WTC11 (cell line): ENCODE measurements around the gene FOXN3. TPM values are rescaled to one million over a fixed set of nuclear protein-coding genes. Genes with fewer than 3 reads are reported as not detected.

Experiments
- ATAC-seq: fragments of 200-7000 bp; cut with Tn5 transposase; 2 replicates; pipeline ENCODE4 v1.10.0; 2021; ENCODE audit warnings: mild to moderate bottlenecking, moderate library complexity
- CTCF ChIA-PET: fragments of 300-600 bp; sonication (Branson Sonifier 250); formaldehyde crosslinking; loops from one replicate; lab custom pipeline; 2021; ENCODE audit warnings: antibody characterized with exemption; lab: Charles Lee
- POLR2A ChIA-PET: fragments of 350-600 bp; sonication (Branson Sonifier 250); formaldehyde crosslinking; loops from one replicate; lab custom pipeline; 2021; ENCODE audit warnings: antibody characterized with exemption; lab: Charles Lee
- DNase-seq: peaks from one replicate; pipeline ENCODE4 v3.0.0; 2021; ENCODE audit warnings: low spot score
- H3K27ac Mint-ChIP-seq: 2 replicates; pipeline ENCODE4 v1.8.0; 2021; ENCODE audit warnings: mixed read lengths
- H3K27me3 Mint-ChIP-seq: 2 replicates; pipeline ENCODE4 v1.8.0; 2021; ENCODE audit warnings: low read depth, mild to moderate bottlenecking, moderate library complexity, mixed read lengths
- H3K36me3 Mint-ChIP-seq: 2 replicates; pipeline ENCODE4 v1.8.0; 2021; ENCODE audit warnings: mixed read lengths
- H3K4me1 Mint-ChIP-seq: 2 replicates; pipeline ENCODE4 v1.8.0; 2022; ENCODE audit warnings: mixed read lengths
- H3K4me3 Mint-ChIP-seq: 2 replicates; pipeline ENCODE4 v1.8.0; 2021; ENCODE audit warnings: mild to moderate bottlenecking, moderate library complexity, mixed read lengths
- H3K9me3 Mint-ChIP-seq: 2 replicates; pipeline ENCODE4 v1.8.0; 2021; ENCODE audit warnings: mixed read lengths
- ATF1 ChIP-seq: sonication (generic); formaldehyde crosslinking; IDR thresholded peaks from 2 replicates; pipeline ENCODE4 v1.8.1; 2023; ENCODE audit warnings: mild to moderate bottlenecking, moderate library complexity, missing genetic modification reagents
- CBFB ChIP-seq: sonication (generic); formaldehyde crosslinking; IDR thresholded peaks from 2 replicates; pipeline ENCODE4 v1.8.1; 2022; ENCODE audit warnings: mild to moderate bottlenecking, low read depth, missing genetic modification reagents
- CREB1 ChIP-seq: sonication (generic); formaldehyde crosslinking; IDR thresholded peaks from 2 replicates; pipeline ENCODE4 v1.8.0; 2023; ENCODE audit warnings: mild to moderate bottlenecking, missing genetic modification reagents
- ELF4 ChIP-seq: sonication (generic); formaldehyde crosslinking; IDR thresholded peaks from 2 replicates; pipeline ENCODE4 v1.8.1; 2022; ENCODE audit warnings: low read depth, mild to moderate bottlenecking, moderate library complexity, missing genetic modification reagents
- ETV6 ChIP-seq: sonication (generic); formaldehyde crosslinking; IDR thresholded peaks from 2 replicates; pipeline ENCODE4 v1.8.1; 2022; ENCODE audit warnings: mild to moderate bottlenecking, missing genetic modification reagents
- GABPB1 ChIP-seq: sonication (generic); formaldehyde crosslinking; IDR thresholded peaks from 2 replicates; pipeline ENCODE4 v1.8.1; 2023; ENCODE audit warnings: mild to moderate bottlenecking, missing genetic modification reagents
- MXD4 ChIP-seq: fragments of 250-450 bp; sonication (Bioruptor Pico); IDR thresholded peaks from 2 replicates; pipeline ENCODE4 v1.8.0; 2021; ENCODE audit warnings: mild to moderate bottlenecking, moderate library complexity, borderline replicate concordance
- ZNF219 ChIP-seq: sonication (generic); formaldehyde crosslinking; IDR thresholded peaks from 2 replicates; pipeline ENCODE4 v1.8.0; 2023; ENCODE audit warnings: missing genetic modification reagents, mild to moderate bottlenecking, borderline replicate concordance
- ZNF232 ChIP-seq: sonication (generic); formaldehyde crosslinking; IDR thresholded peaks from 2 replicates; pipeline ENCODE4 v1.8.0; 2022; ENCODE audit warnings: mild to moderate bottlenecking, missing genetic modification reagents
- ZNF416 ChIP-seq: fragments of 250-450 bp; sonication (Bioruptor Pico); IDR thresholded peaks from 2 replicates; pipeline ENCODE4 v1.9.0; 2021; ENCODE audit warnings: mild to moderate bottlenecking, inconsistent platforms
- total RNA-seq: library from RNA; stranded (reverse); gene quantifications from 3 replicates; pipeline ENCODE4 v1.2.3, GENCODE V29; 2021
- TF ChIP-seq, protein P1 (sequence below): fragments of 250-450 bp; sonication (Bioruptor Pico); IDR thresholded peaks from 2 replicates; pipeline ENCODE4 v1.9.0; 2021; ENCODE audit warnings: mild to moderate bottlenecking, borderline replicate concordance
- TF ChIP-seq, protein P2 (sequence below): fragments of 200-600 bp; IDR thresholded peaks from 2 replicates; pipeline ENCODE4 v1.8.0; 2022; ENCODE audit warnings: antibody characterized with exemption
- TF ChIP-seq, protein P3 (sequence below): fragments of 250-450 bp; sonication (Bioruptor Pico); IDR thresholded peaks from 2 replicates; pipeline ENCODE4 v1.9.0; 2021; ENCODE audit warnings: mild to moderate bottlenecking
- TF ChIP-seq, protein P4 (sequence below): sonication (generic); formaldehyde crosslinking; IDR thresholded peaks from 2 replicates; pipeline ENCODE4 v1.8.1; 2023; ENCODE audit warnings: mild to moderate bottlenecking, missing genetic modification reagents
- TF ChIP-seq, protein P5 (sequence below): sonication (generic); formaldehyde crosslinking; IDR thresholded peaks from 2 replicates; pipeline ENCODE4 v1.8.0; 2023; ENCODE audit warnings: mild to moderate bottlenecking, missing genetic modification reagents
- TF ChIP-seq, protein P6 (sequence below): sonication (generic); formaldehyde crosslinking; IDR thresholded peaks from 2 replicates; pipeline ENCODE4 v1.8.1; 2023; ENCODE audit warnings: mild to moderate bottlenecking, moderate library complexity, missing genetic modification reagents
- TF ChIP-seq, protein P7 (sequence below): fragments of 250-450 bp; sonication (Bioruptor Pico); conservative IDR thresholded peaks from 2 replicates; pipeline ENCODE4 v1.9.0; 2021; ENCODE audit warnings: mild to moderate bottlenecking

FOXN3 gene
- total RNA-seq, 1 experiment from 2014 or later = 170 TPM

DNA sequence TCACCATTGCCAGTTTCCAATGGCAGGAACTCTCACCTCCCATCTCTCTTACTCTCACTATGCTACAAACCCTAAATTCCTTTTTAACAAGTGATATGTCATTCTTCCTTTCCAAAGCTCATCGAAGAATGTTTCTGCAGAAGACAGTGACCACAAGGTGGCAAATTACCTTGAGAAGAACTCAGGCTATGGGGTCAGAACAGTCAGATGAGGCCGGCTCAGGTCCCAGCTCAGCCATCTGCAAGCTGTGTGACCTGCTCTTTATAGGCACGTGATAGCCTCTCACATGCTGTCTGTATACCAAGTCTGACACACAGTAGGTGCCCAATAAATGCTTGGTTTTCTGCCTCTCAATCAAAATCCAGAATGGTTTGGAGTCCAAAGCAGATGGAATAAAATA, 80.7 kb downstream of the FOXN3 start:
- no peak overlapping the region for H3K4me3 Mint-ChIP-seq
- POLR2A ChIA-PET = no interaction called here
- H3K27ac Mint-ChIP-seq = peak overlapping the region; percentile 94
- ATAC-seq (peak; percentile 36; the same call in 1 of the 2 replicates), DNase-seq (no peak)
- H3K9me3 Mint-ChIP-seq = no peaks in the 10 kb centered on the region
- TF ChIP-seq, protein P1, sequence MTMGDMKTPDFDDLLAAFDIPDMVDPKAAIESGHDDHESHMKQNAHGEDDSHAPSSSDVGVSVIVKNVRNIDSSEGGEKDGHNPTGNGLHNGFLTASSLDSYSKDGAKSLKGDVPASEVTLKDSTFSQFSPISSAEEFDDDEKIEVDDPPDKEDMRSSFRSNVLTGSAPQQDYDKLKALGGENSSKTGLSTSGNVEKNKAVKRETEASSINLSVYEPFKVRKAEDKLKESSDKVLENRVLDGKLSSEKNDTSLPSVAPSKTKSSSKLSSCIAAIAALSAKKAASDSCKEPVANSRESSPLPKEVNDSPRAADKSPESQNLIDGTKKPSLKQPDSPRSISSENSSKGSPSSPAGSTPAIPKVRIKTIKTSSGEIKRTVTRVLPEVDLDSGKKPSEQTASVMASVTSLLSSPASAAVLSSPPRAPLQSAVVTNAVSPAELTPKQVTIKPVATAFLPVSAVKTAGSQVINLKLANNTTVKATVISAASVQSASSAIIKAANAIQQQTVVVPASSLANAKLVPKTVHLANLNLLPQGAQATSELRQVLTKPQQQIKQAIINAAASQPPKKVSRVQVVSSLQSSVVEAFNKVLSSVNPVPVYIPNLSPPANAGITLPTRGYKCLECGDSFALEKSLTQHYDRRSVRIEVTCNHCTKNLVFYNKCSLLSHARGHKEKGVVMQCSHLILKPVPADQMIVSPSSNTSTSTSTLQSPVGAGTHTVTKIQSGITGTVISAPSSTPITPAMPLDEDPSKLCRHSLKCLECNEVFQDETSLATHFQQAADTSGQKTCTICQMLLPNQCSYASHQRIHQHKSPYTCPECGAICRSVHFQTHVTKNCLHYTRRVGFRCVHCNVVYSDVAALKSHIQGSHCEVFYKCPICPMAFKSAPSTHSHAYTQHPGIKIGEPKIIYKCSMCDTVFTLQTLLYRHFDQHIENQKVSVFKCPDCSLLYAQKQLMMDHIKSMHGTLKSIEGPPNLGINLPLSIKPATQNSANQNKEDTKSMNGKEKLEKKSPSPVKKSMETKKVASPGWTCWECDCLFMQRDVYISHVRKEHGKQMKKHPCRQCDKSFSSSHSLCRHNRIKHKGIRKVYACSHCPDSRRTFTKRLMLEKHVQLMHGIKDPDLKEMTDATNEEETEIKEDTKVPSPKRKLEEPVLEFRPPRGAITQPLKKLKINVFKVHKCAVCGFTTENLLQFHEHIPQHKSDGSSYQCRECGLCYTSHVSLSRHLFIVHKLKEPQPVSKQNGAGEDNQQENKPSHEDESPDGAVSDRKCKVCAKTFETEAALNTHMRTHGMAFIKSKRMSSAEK (CRISPR knock-in tag) = no peak
- 0 out of 2 replicates have a peak, but pooled peaks have one; percentile 34 for TF ChIP-seq ETV6 (CRISPR knock-in tag)
- TF ChIP-seq, protein P2, sequence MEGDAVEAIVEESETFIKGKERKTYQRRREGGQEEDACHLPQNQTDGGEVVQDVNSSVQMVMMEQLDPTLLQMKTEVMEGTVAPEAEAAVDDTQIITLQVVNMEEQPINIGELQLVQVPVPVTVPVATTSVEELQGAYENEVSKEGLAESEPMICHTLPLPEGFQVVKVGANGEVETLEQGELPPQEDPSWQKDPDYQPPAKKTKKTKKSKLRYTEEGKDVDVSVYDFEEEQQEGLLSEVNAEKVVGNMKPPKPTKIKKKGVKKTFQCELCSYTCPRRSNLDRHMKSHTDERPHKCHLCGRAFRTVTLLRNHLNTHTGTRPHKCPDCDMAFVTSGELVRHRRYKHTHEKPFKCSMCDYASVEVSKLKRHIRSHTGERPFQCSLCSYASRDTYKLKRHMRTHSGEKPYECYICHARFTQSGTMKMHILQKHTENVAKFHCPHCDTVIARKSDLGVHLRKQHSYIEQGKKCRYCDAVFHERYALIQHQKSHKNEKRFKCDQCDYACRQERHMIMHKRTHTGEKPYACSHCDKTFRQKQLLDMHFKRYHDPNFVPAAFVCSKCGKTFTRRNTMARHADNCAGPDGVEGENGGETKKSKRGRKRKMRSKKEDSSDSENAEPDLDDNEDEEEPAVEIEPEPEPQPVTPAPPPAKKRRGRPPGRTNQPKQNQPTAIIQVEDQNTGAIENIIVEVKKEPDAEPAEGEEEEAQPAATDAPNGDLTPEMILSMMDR = 0 out of 2 replicates have a peak, but pooled peaks have one; percentile 13
- H3K4me1 Mint-ChIP-seq = peaks cover 69% of the 10 kb centered on the region
- H3K36me3 Mint-ChIP-seq = peaks cover 7% of the 10 kb centered on the region
- no peaks in the 10 kb centered on the region for H3K27me3 Mint-ChIP-seq
- CTCF ChIA-PET = interaction anchor here (0.5 to 1.6 kb wide), 8 partner anchors 11 to 550 kb away, joined by 3 to 8 read pairs (median 4); no protein-coding TSS in a partner anchor

DNA sequence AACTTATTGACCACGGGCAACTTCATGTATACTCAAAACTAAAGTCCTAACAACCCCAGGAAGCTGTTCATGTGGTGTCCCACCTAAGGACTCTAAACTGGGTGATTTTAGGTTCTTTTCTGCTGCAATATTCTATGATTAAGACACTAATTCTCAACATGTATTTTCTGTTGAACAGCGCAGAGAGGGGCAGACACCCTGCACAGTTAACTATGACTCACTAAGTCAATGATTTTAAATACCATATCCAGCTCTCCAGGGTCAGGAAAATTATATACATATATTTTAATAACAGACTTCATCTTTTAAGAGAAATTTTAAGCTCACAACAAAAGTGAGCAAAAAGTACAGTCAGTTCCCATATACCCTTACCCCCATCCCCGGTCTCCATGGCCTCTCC, 85.0 kb downstream of the FOXN3 start:
- ATAC-seq (no peak), DNase-seq (no peak)
- Mint-ChIP-seq H3K27ac (peak overlapping the region; percentile 71; the same call in 1 of the 2 replicates), H3K4me3 (no peak overlapping the region), H3K4me1 (peaks cover 59% of the 10 kb centered on the region), H3K27me3 (no peaks in the 10 kb centered on the region), H3K36me3 (peaks cover 12% of the 10 kb centered on the region), H3K9me3 (no peaks in the 10 kb centered on the region)
- ChIA-PET POLR2A (no interaction called here), CTCF (no interaction called here)
- TF ChIP-seq, protein P3, sequence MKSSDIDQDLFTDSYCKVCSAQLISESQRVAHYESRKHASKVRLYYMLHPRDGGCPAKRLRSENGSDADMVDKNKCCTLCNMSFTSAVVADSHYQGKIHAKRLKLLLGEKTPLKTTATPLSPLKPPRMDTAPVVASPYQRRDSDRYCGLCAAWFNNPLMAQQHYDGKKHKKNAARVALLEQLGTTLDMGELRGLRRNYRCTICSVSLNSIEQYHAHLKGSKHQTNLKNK = no peak
- TF ChIP-seq MXD4 (CRISPR knock-in tag) (no peak), ZNF232 (CRISPR knock-in tag) (no peak), ELF4 (CRISPR knock-in tag) (no peak), ZNF416 (no peak), GABPB1 (CRISPR knock-in tag) (no peak), ATF1 (no peak), CREB1 (CRISPR knock-in tag) (no peak), ZNF219 (CRISPR knock-in tag) (no peak), CBFB (no peak)
- TF ChIP-seq, protein P4, sequence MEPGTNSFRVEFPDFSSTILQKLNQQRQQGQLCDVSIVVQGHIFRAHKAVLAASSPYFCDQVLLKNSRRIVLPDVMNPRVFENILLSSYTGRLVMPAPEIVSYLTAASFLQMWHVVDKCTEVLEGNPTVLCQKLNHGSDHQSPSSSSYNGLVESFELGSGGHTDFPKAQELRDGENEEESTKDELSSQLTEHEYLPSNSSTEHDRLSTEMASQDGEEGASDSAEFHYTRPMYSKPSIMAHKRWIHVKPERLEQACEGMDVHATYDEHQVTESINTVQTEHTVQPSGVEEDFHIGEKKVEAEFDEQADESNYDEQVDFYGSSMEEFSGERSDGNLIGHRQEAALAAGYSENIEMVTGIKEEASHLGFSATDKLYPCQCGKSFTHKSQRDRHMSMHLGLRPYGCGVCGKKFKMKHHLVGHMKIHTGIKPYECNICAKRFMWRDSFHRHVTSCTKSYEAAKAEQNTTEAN = no peak
- TF ChIP-seq, protein P5, sequence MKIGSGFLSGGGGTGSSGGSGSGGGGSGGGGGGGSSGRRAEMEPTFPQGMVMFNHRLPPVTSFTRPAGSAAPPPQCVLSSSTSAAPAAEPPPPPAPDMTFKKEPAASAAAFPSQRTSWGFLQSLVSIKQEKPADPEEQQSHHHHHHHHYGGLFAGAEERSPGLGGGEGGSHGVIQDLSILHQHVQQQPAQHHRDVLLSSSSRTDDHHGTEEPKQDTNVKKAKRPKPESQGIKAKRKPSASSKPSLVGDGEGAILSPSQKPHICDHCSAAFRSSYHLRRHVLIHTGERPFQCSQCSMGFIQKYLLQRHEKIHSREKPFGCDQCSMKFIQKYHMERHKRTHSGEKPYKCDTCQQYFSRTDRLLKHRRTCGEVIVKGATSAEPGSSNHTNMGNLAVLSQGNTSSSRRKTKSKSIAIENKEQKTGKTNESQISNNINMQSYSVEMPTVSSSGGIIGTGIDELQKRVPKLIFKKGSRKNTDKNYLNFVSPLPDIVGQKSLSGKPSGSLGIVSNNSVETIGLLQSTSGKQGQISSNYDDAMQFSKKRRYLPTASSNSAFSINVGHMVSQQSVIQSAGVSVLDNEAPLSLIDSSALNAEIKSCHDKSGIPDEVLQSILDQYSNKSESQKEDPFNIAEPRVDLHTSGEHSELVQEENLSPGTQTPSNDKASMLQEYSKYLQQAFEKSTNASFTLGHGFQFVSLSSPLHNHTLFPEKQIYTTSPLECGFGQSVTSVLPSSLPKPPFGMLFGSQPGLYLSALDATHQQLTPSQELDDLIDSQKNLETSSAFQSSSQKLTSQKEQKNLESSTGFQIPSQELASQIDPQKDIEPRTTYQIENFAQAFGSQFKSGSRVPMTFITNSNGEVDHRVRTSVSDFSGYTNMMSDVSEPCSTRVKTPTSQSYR (CRISPR knock-in tag) = no peak
- TF ChIP-seq, protein P2 = no peak
- TF ChIP-seq, protein P6, sequence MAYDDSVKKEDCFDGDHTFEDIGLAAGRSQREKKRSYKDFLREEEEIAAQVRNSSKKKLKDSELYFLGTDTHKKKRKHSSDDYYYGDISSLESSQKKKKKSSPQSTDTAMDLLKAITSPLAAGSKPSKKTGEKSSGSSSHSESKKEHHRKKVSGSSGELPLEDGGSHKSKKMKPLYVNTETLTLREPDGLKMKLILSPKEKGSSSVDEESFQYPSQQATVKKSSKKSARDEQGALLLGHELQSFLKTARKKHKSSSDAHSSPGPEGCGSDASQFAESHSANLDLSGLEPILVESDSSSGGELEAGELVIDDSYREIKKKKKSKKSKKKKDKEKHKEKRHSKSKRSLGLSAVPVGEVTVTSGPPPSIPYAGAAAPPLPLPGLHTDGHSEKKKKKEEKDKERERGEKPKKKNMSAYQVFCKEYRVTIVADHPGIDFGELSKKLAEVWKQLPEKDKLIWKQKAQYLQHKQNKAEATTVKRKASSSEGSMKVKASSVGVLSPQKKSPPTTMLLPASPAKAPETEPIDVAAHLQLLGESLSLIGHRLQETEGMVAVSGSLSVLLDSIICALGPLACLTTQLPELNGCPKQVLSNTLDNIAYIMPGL = no peak
- TF ChIP-seq, protein P7, sequence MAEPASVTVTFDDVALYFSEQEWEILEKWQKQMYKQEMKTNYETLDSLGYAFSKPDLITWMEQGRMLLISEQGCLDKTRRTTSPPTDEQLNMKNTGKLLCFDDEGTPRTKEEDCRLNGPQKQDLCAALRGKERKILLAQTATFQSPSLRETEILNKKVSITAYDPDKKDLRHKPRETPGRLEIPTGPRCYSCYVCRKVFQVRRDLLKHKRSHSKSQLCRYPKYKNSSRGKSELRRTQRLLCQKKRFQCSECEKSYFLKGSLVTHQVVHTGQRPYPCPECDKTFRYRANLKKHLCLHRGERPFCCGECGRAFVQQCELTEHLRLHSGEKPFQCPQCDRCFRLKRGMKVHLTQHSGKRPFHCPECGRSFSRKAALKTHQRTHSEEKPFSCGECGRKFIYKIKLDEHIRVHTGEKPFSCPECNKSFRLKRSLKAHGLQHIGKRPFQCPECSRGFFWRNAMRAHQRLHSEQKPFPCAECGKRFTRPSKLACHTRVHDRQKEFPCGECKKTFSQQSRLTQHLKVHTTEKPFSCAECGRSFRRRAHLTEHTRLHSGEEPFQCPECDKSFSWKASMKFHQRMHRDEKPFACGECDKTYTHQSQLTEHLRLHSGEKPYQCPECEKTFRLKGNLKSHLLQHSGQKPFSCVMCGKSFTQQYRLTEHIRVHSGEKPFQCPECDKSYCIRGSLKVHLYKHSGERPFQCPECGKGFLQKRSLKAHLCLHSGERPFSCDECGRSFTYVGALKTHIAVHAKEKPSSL = no peak
